H1 (cell line): Measurements from ENCODE around the gene NAT10. TPM values are rescaled to one million over a fixed set of nuclear protein-coding genes. Genes with fewer than 3 reads are reported as not detected.

Experiments
- BRCA1 ChIP-seq: IDR thresholded peaks from 2 replicates; pipeline ENCODE4 v1.6.1; 2012; ENCODE audit warnings: low read depth, low read length, improper control_type of control experiment
- CHD1 ChIP-seq: IDR thresholded peaks from 2 replicates; pipeline ENCODE4 v1.6.1; 2012; ENCODE audit warnings: low read depth, low read length, improper control_type of control experiment
- GABPA ChIP-seq: IDR thresholded peaks from 2 replicates; pipeline ENCODE4 v1.6.1; 2011; ENCODE audit warnings: mild to moderate bottlenecking, low read length, moderate library complexity, borderline replicate concordance; ENCODE audit not compliant: insufficient read depth
- JUND ChIP-seq: IDR thresholded peaks from 2 replicates; pipeline ENCODE4 v1.6.1; 2011; ENCODE audit warnings: mild to moderate bottlenecking, improper control_type of control experiment, low read length
- polyA plus RNA-seq, 7 experiments: library from polyadenylated mRNA; depleted of rRNA in 3 of 7; stranded (reverse) in 5 of 7; unstranded in 2 of 7; fragments of >200 nt in 5 of 7; fragments of 200-250 nt in 2 of 7; gene quantifications; 1 replicate in 5 of 7; 2 replicates in 1 of 7; 4 replicates in 1 of 7; pipeline versions ENCODE4 v1.2.1 to v1.2.3, GENCODE V29; 2011 to 2013; ENCODE audit warnings: missing spikeins in 2 of 7, mixed read lengths in 2 of 7
- total RNA-seq: library from RNA; stranded (reverse); fragmentation: NEBNext Ultra II Directional; extraction: Animal tissue kit (Norgen Biotek cat#: 25700); gene quantifications from 2 replicates; pipeline ENCODE4 v1.2.1, GENCODE V29; 2021

NAT10 gene
- total and polyA plus RNA-seq, 2 of the 8 experiments (the other 6 are each of a cell fraction or from before 2014, with no cell fraction given): 66.3 to 89.6 TPM

DNA sequence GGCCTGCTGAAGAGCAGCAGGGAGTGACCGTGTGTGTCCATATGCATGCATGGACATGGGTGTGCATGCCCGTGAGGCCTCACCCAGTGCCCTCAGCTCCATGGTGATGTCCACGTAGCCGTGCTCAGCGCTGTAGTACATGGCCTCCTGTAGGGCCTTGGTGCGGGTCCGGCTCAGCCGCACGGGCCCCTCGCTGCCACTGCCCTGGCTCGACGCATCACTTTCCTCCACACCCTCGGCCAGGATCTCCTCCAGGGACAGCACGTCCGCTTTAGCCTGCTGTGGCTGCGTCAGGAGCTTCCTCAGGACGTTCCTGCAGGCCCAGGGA lies 57.0 kb downstream of the NAT10 start (continued):
- TF ChIP-seq JUND (no peak), BRCA1 (no peak), GABPA (no peak), CHD1 (no peak)
- TF ChIP-seq, all 59 proteins: peak for 0
